PC-9 (cell line): ENCODE data around the gene COX4I2.

Experiments
- EZH2 ChIP-seq: fragments of 200-600 bp; sonication (generic); IDR thresholded peaks from 2 replicates; pipeline ENCODE4 v1.8.0; 2017; ENCODE audit warnings: antibody characterized with exemption, low read depth
- TF ChIP-seq, protein P1 (sequence below): fragments of 200-600 bp; sonication (generic); conservative IDR thresholded peaks from 2 replicates; pipeline ENCODE4 v1.6.1; 2017; ENCODE audit warnings: mixed run types, antibody characterized with exemption, mild to moderate bottlenecking, moderate library complexity

DNA sequence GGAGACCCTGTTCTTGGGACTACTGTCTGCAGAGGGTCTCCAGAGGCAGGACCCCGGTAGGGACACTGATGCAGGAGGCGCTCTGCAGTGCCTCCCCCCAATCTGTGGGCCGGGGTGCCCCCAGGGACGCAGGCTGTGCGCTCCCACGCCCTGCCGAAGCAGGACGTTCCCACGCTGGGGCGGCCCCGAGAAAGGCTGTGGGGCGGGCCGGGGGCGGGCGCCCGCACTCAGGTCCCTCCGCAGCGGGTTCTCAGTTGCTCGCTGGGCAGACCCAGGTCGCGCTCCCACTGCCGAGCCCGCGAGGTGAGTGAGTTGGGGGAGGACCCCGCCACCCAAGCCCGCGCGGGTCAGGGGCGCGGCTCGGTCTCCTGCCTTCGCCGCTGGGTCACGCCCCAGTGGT is at the start of gene COX4I2:
- TF ChIP-seq, protein P1, sequence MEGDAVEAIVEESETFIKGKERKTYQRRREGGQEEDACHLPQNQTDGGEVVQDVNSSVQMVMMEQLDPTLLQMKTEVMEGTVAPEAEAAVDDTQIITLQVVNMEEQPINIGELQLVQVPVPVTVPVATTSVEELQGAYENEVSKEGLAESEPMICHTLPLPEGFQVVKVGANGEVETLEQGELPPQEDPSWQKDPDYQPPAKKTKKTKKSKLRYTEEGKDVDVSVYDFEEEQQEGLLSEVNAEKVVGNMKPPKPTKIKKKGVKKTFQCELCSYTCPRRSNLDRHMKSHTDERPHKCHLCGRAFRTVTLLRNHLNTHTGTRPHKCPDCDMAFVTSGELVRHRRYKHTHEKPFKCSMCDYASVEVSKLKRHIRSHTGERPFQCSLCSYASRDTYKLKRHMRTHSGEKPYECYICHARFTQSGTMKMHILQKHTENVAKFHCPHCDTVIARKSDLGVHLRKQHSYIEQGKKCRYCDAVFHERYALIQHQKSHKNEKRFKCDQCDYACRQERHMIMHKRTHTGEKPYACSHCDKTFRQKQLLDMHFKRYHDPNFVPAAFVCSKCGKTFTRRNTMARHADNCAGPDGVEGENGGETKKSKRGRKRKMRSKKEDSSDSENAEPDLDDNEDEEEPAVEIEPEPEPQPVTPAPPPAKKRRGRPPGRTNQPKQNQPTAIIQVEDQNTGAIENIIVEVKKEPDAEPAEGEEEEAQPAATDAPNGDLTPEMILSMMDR, result no peak
- TF ChIP-seq EZH2, result no peak
